K562 (cell line): Measurements from ENCODE around the gene MOXD1. TPM values are rescaled to one million over a fixed set of nuclear protein-coding genes. Genes with fewer than 3 reads are reported as not detected.

Source experiments
- ATAC-seq: fragments of 200-7000 bp; cut with Tn5 transposase; 3 replicates; pipeline ENCODE4 v1.9.1; 2020; ENCODE audit warnings: moderate library complexity
- BruUV-seq: library from RNA; stranded (reverse); fragments of 400-500 nt; replicated peaks from 2 replicates; lab custom pipeline; 2021; lab: Mats Ljungman, UMichigan
- CTCF ChIA-PET: fragments of 300-600 bp; formaldehyde crosslinking; extraction: SDS; loops from one replicate; lab custom pipeline; 2021; ENCODE audit warnings: low intra/inter-chr PET ratio; lab: Yijun Ruan, JAX
- POLR2A ChIA-PET: fragments of 300-600, 350-650 bp; sonication (Branson Sonifier 250); formaldehyde crosslinking; extraction: SDS; loops from one replicate; lab custom pipeline; 2021; ENCODE audit warnings: antibody characterized with exemption, inconsistent platforms; lab: Yijun Ruan, JAX
- DNase-seq, 4 experiments: peaks; one replicate each; pipeline versions ENCODE4 v3.0.0 to v3.0.0-alpha.2; 2011 to 2018; ENCODE audit warnings: low spot score in 3 of 4, mixed read lengths in 3 of 4; ENCODE audit errors: extremely low read depth in 1 of 4
- FAIRE-seq: peaks from 2 replicates; lab custom pipeline; 2011; peaks lifted over from hg19 to GRCh38; lab: Jason Lieb, UNC
- H2AFZ ChIP-seq: 2 replicates; pipeline ENCODE4 v1.6.0; 2011; ENCODE audit warnings: low read depth, low read length, control low read depth, inconsistent platforms
- H3K27ac ChIP-seq: fragments of 200-600 bp; 3 replicates; pipeline ENCODE4 v1.8.0; 2011; ENCODE audit warnings: low read depth, mild to moderate bottlenecking, control low read depth, inconsistent platforms, low read length, moderate library complexity, mixed read lengths; ENCODE audit errors: extremely low read depth
- H3K27me3 ChIP-seq, 2 experiments: fragments of 300-600 bp in 1 of 2; 2 replicates in 1 of 2; 3 replicates in 1 of 2; pipeline versions ENCODE4 v1.6.0 to v1.8.0; 2011; ENCODE audit warnings: inconsistent platforms in 2 of 2, low read length in 2 of 2, mild to moderate bottlenecking in 1 of 2, mixed read lengths in 1 of 2, moderate library complexity in 1 of 2; ENCODE audit not compliant: control insufficient read depth in 2 of 2, insufficient read depth in 2 of 2
- H3K36me3 ChIP-seq: fragments of 300-600 bp; 3 replicates; pipeline ENCODE4 v1.8.0; 2011; ENCODE audit warnings: mild to moderate bottlenecking, low read length, inconsistent platforms; ENCODE audit not compliant: control insufficient read depth, insufficient read depth
- H3K4me1 ChIP-seq, 2 experiments: fragments of 200-600 bp in 1 of 2; replicated peaks in 1 of 2; 2 replicates in 1 of 2; 3 replicates in 1 of 2; pipeline versions ENCODE4 v1.5.1 to v1.8.0; 2011; ENCODE audit warnings: inconsistent platforms in 2 of 2, low read length in 2 of 2, mild to moderate bottlenecking in 1 of 2, mixed read lengths in 1 of 2, moderate library complexity in 1 of 2; ENCODE audit not compliant: control insufficient read depth in 2 of 2, insufficient read depth in 2 of 2
- H3K4me2 ChIP-seq: 2 replicates; pipeline ENCODE4 v1.6.1; 2011; ENCODE audit warnings: low read length, control low read depth, inconsistent platforms, mixed read lengths; ENCODE audit not compliant: insufficient read depth
- H3K4me3 ChIP-seq: fragments of 200-600 bp; sonication (generic), shearing (Covaris generic); 2 replicates; pipeline ENCODE4 v1.5.1; 2016; ENCODE audit warnings: control low read depth, inconsistent platforms
- H3K79me2 ChIP-seq: fragments of 200-600 bp; 3 replicates; pipeline ENCODE4 v1.8.0; 2011; ENCODE audit warnings: low read length, inconsistent platforms; ENCODE audit not compliant: control insufficient read depth, insufficient read depth
- H3K9ac ChIP-seq, 2 experiments: 2 replicates each; pipeline versions ENCODE4 v1.6.0 to v1.6.1; 2011; ENCODE audit warnings: low read depth in 2 of 2, low read length in 2 of 2, control low read depth in 1 of 2, inconsistent platforms in 1 of 2, mild to moderate bottlenecking in 1 of 2, mixed read lengths in 1 of 2; ENCODE audit not compliant: insufficient read depth in 1 of 2
- H3K9me1 ChIP-seq: one replicate; pipeline ENCODE4 v1.6.0; 2011; ENCODE audit warnings: inconsistent platforms, mild to moderate bottlenecking, low read length, moderate library complexity; ENCODE audit not compliant: control insufficient read depth, insufficient read depth
- H3K9me3 ChIP-seq: replicated peaks from 2 replicates; pipeline ENCODE4 v1.5.1; 2011; ENCODE audit warnings: low read depth, low read length, inconsistent platforms; ENCODE audit not compliant: control insufficient read depth, insufficient read depth
- H4K20me1 ChIP-seq: replicated peaks from 2 replicates; pipeline ENCODE4 v1.6.1; 2011; ENCODE audit warnings: low read length, inconsistent platforms, mixed read lengths; ENCODE audit not compliant: control insufficient read depth, insufficient read depth
- FOXJ3 ChIP-seq: sonication (generic); formaldehyde crosslinking; IDR thresholded peaks from 2 replicates; pipeline ENCODE4 v1.4.0; 2020; ENCODE audit warnings: mild to moderate bottlenecking, missing genetic modification reagents
- LARP7 ChIP-seq: fragments of 450-650 bp; IDR thresholded peaks from 2 replicates; pipeline ENCODE4 v1.6.1; 2016
- NCOA6 ChIP-seq: fragments of 450-650 bp; IDR thresholded peaks from 2 replicates; pipeline ENCODE4 v1.6.1; 2017; ENCODE audit warnings: mild to moderate bottlenecking
- RB1 ChIP-seq: fragments of 450-650 bp; IDR thresholded peaks from 2 replicates; pipeline ENCODE4 v1.6.1; 2017; ENCODE audit warnings: low read depth, mild to moderate bottlenecking
- SRSF9 ChIP-seq: fragments of 200-400 bp; formaldehyde crosslinking; IDR thresholded peaks from 2 replicates; pipeline ENCODE4 v1.6.1; 2017; ENCODE audit warnings: low read depth, low read length, borderline replicate concordance
- THAP12 ChIP-seq: fragments of 250-450 bp; sonication (Bioruptor Pico); IDR thresholded peaks from 2 replicates; pipeline ENCODE4 v1.9.0; 2021; ENCODE audit warnings: mild to moderate bottlenecking, inconsistent platforms
- ZBTB11 ChIP-seq, 3 experiments: fragments of 200-800 bp in 1 of 3; fragments of 250-450 bp in 1 of 3; fragments of 450-650 bp in 1 of 3; sonication (Bioruptor Pico) in 1 of 3; sonication (Bioruptor generic) in 1 of 3; formaldehyde crosslinking in 1 of 3; IDR thresholded peaks; 2 replicates each; pipeline versions ENCODE4 v1.6.1 to v1.8.0; 2016 to 2022; ENCODE audit warnings: mild to moderate bottlenecking in 2 of 3, missing genetic modification characterization in 2 of 3, missing compliant biosample characterization in 1 of 3, moderate library complexity in 1 of 3
- ZFP36 ChIP-seq: fragments of 150-350 bp; IDR thresholded peaks from 2 replicates; pipeline ENCODE4 v1.6.1; 2018; ENCODE audit warnings: low read length, low read depth; ENCODE audit not compliant: partially characterized antibody
- ZFP91 ChIP-seq: sonication (generic); formaldehyde crosslinking; IDR thresholded peaks from 2 replicates; pipeline ENCODE4 v1.8.0; 2022; ENCODE audit warnings: mild to moderate bottlenecking, missing genetic modification reagents
- WGBS: fragments of 100-300 bp; shearing (Covaris generic); methylation state at CpG from one replicate; pipeline ENCODE4 v1.1.6; 2016; ENCODE audit warnings: low coverage, mixed read lengths; ENCODE audit not compliant: insufficient coverage; ENCODE audit errors: missing lambda C conversion rate; 5-methylcytosine and 5-hydroxymethylcytosine counted together
- in situ Hi-C: fragments of 300-500 bp; cut with MboI; formaldehyde crosslinking; loops from 4 replicates; pipeline ENCODE4 v1.15.0; 2018; ENCODE audit warnings: inconsistent platforms, mixed read lengths
- intact Hi-C: fragments of 100-400 bp; cut with micrococcal nuclease; formaldehyde crosslinking; loops from 2 replicates; pipeline ENCODE4 v1.14.2; 2022
- polyA plus RNA-seq, 8 experiments: library from polyadenylated mRNA; depleted of rRNA in 4 of 8; stranded (reverse) in 5 of 8; unstranded in 3 of 8; fragments of >200 nt; fragmentation: Nextera tagmentation in 2 of 8; fragmentation: Illumina TruSeq in 1 of 8; extraction: Ambion mirVana in 2 of 8; extraction: Trizol in 1 of 8; gene quantifications; 2 replicates each; pipeline versions ENCODE4 v1.2.1 to v1.2.3, GENCODE V29; 2011 to 2014; ENCODE audit warnings: inconsistent platforms in 1 of 8, missing spikeins in 1 of 8
- total RNA-seq, 7 experiments: library from RNA; depleted of rRNA in 6 of 7; stranded (reverse); fragments of >200 nt in 6 of 7; fragmentation: Illumina TruSeq in 2 of 7; extraction: Trizol in 2 of 7; gene quantifications; 2 replicates each; pipeline versions ENCODE4 v1.2.1 to v1.2.3, GENCODE V29; 2011 to 2021; ENCODE audit warnings: low replicate concordance in 1 of 7

MOXD1 gene
- total and polyA plus RNA-seq, 9 of the 15 experiments (the other 6 are each of a cell fraction or from before 2014, with no cell fraction given): not detected

- TF ChIP-seq ZBTB11 (CRISPR knock-in tag; IDR thresholded peaks at IDR 0.05) (no peak), ZFP91 (CRISPR knock-in tag) (no peak)
- TF ChIP-seq, all 486 proteins: peak for 0
Measured at GRCh38 chr6:132390017-132390416, 11.3 kb downstream of the MOXD1 start (continued).

GRCh38 chr6:132388291-132388690, 13.0 kb downstream of the MOXD1 start:
- Histone ChIP-seq H2AFZ (no peak overlapping the region), H3K79me2 (no peaks in the 10 kb centered on the region), H3K27ac (no peak overlapping the region), H3K36me3 (no peaks in the 10 kb centered on the region), H3K9ac (no peak overlapping the region), H3K9me1 (no peaks in the 10 kb centered on the region), H3K9me3 (no peaks in the 10 kb centered on the region), H3K4me2 (no peak overlapping the region)
- ChIA-PET POLR2A (no interaction called here), CTCF (no interaction called here)
- in situ Hi-C loops: no loop called here
- no TSS peak for BruUV-seq
- no peak for DNase-seq
- intact Hi-C loops: no loop called here
- TF ChIP-seq NCOA6 (no peak), FOXJ3 (no peak), LARP7 (no peak), THAP12 (CRISPR knock-in tag) (no peak), SRSF9 (no peak), ZFP36 (no peak), RB1 (no peak)
- TF ChIP-seq, all 486 proteins: peak for 0
- 0% methylated on average over 3 of the region's 3 CpGs for WGBS
- no peaks in the 10 kb centered on the region; a peak in 1 of 5 replicates for H3K27me3 ChIP-seq
- H3K4me3 ChIP-seq: no peak overlapping the region
- H4K20me1 ChIP-seq: no peaks in the 10 kb centered on the region
- ATAC-seq (no peak), FAIRE-seq (no peak)
- H3K4me1 ChIP-seq: no peaks in the 10 kb centered on the region
